Caco-2 (cell line): ENCODE data around the gene IL1RL2. TPM values are rescaled to one million over a fixed set of nuclear protein-coding genes. Genes with fewer than 3 reads are reported as not detected.

ENCODE experiments used
- BruUV-seq: library from RNA; stranded (reverse); fragments of 400-500 nt; replicated peaks from 2 replicates; lab custom pipeline; 2021; lab: Mats Ljungman, UMichigan
- CTCF ChIA-PET: fragments of 300-600 bp; sonication (Branson Sonifier 250); formaldehyde crosslinking; loops from one replicate; lab custom pipeline; 2022; ENCODE audit warnings: antibody characterized with exemption; lab: Charles Lee
- POLR2A ChIA-PET: fragments of 300-600 bp; sonication (Branson Sonifier 250); formaldehyde crosslinking; loops from one replicate; lab custom pipeline; 2022; ENCODE audit warnings: antibody characterized with exemption; lab: Charles Lee
- DNase-seq, 2 experiments: peaks; one replicate each; pipeline versions ENCODE4 v3.0.0 to v3.0.0-alpha.2; 2020 to 2022
- H3K27me3 ChIP-seq: replicated peaks from 2 replicates; pipeline ENCODE4 v1.6.0; 2011; ENCODE audit warnings: low read length; ENCODE audit not compliant: control insufficient read depth, insufficient read depth
- H3K36me3 ChIP-seq: 2 replicates; pipeline ENCODE4 v1.5.1; 2011; ENCODE audit warnings: low read length; ENCODE audit not compliant: control insufficient read depth, insufficient read depth
- H3K4me1 ChIP-seq: fragments of 250-450 bp; sonication (Bioruptor Pico); 2 replicates; pipeline ENCODE4 v1.5.1; 2020; ENCODE audit warnings: mild to moderate bottlenecking
- H3K4me3 ChIP-seq: 2 replicates; pipeline ENCODE4 v1.5.1; 2011; ENCODE audit warnings: low read depth, mild to moderate bottlenecking, control low read depth, low read length
- H3K9me3 ChIP-seq: fragments of 250-450 bp; sonication (Bioruptor Pico); 2 replicates; pipeline ENCODE4 v1.5.1; 2020; ENCODE audit warnings: mild to moderate bottlenecking, moderate library complexity
- H3K27ac Mint-ChIP-seq: one replicate; pipeline ENCODE4 v1.8.0; 2022; ENCODE audit warnings: mixed read lengths; ENCODE audit not compliant: unreplicated experiment
- H3K27me3 Mint-ChIP-seq: one replicate; pipeline ENCODE4 v1.8.0; 2022; ENCODE audit warnings: mixed read lengths; ENCODE audit not compliant: insufficient read depth, unreplicated experiment
- H3K36me3 Mint-ChIP-seq: one replicate; pipeline ENCODE4 v1.8.0; 2022; ENCODE audit warnings: mild to moderate bottlenecking, mixed read lengths; ENCODE audit not compliant: insufficient read depth, unreplicated experiment
- H3K4me1 Mint-ChIP-seq: one replicate; pipeline ENCODE4 v1.8.0; 2022; ENCODE audit warnings: low read depth, mixed read lengths; ENCODE audit not compliant: unreplicated experiment
- H3K4me3 Mint-ChIP-seq: one replicate; pipeline ENCODE4 v1.8.0; 2022; ENCODE audit warnings: mild to moderate bottlenecking, moderate library complexity, mixed read lengths; ENCODE audit not compliant: unreplicated experiment
- H3K9me3 Mint-ChIP-seq: one replicate; pipeline ENCODE4 v1.8.0; 2022; ENCODE audit warnings: mixed read lengths; ENCODE audit not compliant: unreplicated experiment
- CTCF ChIP-seq, 2 experiments: fragments of 200-600 bp in 1 of 2; IDR thresholded peaks; 1 replicate in 1 of 2; 2 replicates in 1 of 2; pipeline versions ENCODE4 v1.5.1 to v1.8.0; 2011 to 2022; ENCODE audit warnings: antibody characterized with exemption in 1 of 2, control low read depth in 1 of 2, inconsistent platforms in 1 of 2, low read depth in 1 of 2, low read length in 1 of 2, mild to moderate bottlenecking in 1 of 2, moderate library complexity in 1 of 2; ENCODE audit not compliant: insufficient read depth in 1 of 2, severe bottlenecking in 1 of 2, unreplicated experiment in 1 of 2
- intact Hi-C: fragments of 100-400 bp; cut with micrococcal nuclease; formaldehyde crosslinking; loops from one replicate; pipeline ENCODE4 v1.10.0; 2022; ENCODE audit not compliant: unreplicated experiment
- total RNA-seq: library from RNA; stranded (reverse); gene quantifications from 2 replicates; pipeline ENCODE4 v1.2.3, GENCODE V29; 2022

Gene IL1RL2
- total RNA-seq, 1 experiment from 2014 or later, result not detected

GRCh38 chr2:102190430-102191107, 3.7 kb downstream of the IL1RL2 start:
- Histone ChIP-seq H3K9me3 (no peaks in the 10 kb centered on the region), H3K27me3 (no peaks in the 10 kb centered on the region), H3K4me3 (no peak overlapping the region), H3K4me1 (peaks cover 14% of the 10 kb centered on the region), H3K36me3 (no peaks in the 10 kb centered on the region)
- Mint-ChIP-seq H3K27me3 (no peaks in the 10 kb centered on the region), H3K9me3 (no peaks in the 10 kb centered on the region), H3K36me3 (no peaks in the 10 kb centered on the region), H3K27ac (peak overlapping the region; percentile 53), H3K4me3 (peak overlapping the region; percentile 17), H3K4me1 (peaks cover 8% of the 10 kb centered on the region)
- BruUV-seq, result no TSS peak
- intact Hi-C loops, result no loop called here
- ChIA-PET POLR2A (no interaction called here), CTCF (interaction anchor here (0.6 kb wide), 1 partner anchor 9 kb away, joined by 3 read pairs; no protein-coding TSS in a partner anchor)
- TF ChIP-seq CTCF (IDR thresholded peaks at IDR 0.05; ENCODE audit: insufficient read depth in 1 of 2, low read depth in 1 of 2, low read length in 1 of 2, severe bottlenecking in 1 of 2, unreplicated experiment in 1 of 2), result no peak
- peak in 1 of 2 experiments; percentile 70 for DNase-seq

GRCh38 chr2:102191501-102191900, 4.7 kb downstream of the IL1RL2 start:
- no TSS peak for BruUV-seq
- no peak overlapping the region for H3K4me3 Mint-ChIP-seq
- intact Hi-C loops, result no loop called here

GRCh38 chr2:102193074-102193473, 6.3 kb downstream of the IL1RL2 start:
- H3K27me3 Mint-ChIP-seq, result no peaks in the 10 kb centered on the region
- no peak overlapping the region for H3K27ac Mint-ChIP-seq
- Histone ChIP-seq H3K36me3 (no peaks in the 10 kb centered on the region), H3K4me3 (no peak overlapping the region), H3K4me1 (peaks cover 14% of the 10 kb centered on the region), H3K9me3 (no peaks in the 10 kb centered on the region), H3K27me3 (no peaks in the 10 kb centered on the region)
- CTCF ChIA-PET, result no interaction called here
- no peaks in the 10 kb centered on the region for H3K9me3 Mint-ChIP-seq
- H3K4me3 Mint-ChIP-seq, result no peak overlapping the region
- no peaks in the 10 kb centered on the region for H3K36me3 Mint-ChIP-seq
- DNase-seq, result no peak
- intact Hi-C loops, result no loop called here
- no TSS peak for BruUV-seq
- H3K4me1 Mint-ChIP-seq, result peaks cover 8% of the 10 kb centered on the region
- TF ChIP-seq CTCF (IDR thresholded peaks at IDR 0.05; ENCODE audit: insufficient read depth in 1 of 2, low read depth in 1 of 2, low read length in 1 of 2, severe bottlenecking in 1 of 2, unreplicated experiment in 1 of 2), result no peak
- POLR2A ChIA-PET, result no interaction called here

More at GRCh38 chr2:102191501-102191900, 4.7 kb downstream of the IL1RL2 start:
- ChIA-PET CTCF (no interaction called here), POLR2A (no interaction called here)
- Mint-ChIP-seq H3K9me3 (no peaks in the 10 kb centered on the region), H3K27me3 (no peaks in the 10 kb centered on the region), H3K36me3 (no peaks in the 10 kb centered on the region), H3K27ac (no peak overlapping the region), H3K4me1 (peaks cover 8% of the 10 kb centered on the region)
- DNase-seq, result no peak
- Histone ChIP-seq H3K36me3 (no peaks in the 10 kb centered on the region), H3K9me3 (no peaks in the 10 kb centered on the region), H3K27me3 (no peaks in the 10 kb centered on the region), H3K4me3 (no peak overlapping the region), H3K4me1 (peaks cover 14% of the 10 kb centered on the region)
- no peak for TF ChIP-seq CTCF (IDR thresholded peaks at IDR 0.05; ENCODE audit: insufficient read depth in 1 of 2, low read depth in 1 of 2, low read length in 1 of 2, severe bottlenecking in 1 of 2, unreplicated experiment in 1 of 2)
